Keratinocyte (primary cell): ENCODE measurements around the gene GPR137B.

ENCODE experiments used
- CTCF ChIP-seq, 3 experiments: IDR thresholded peaks in 1 of 3; conservative IDR thresholded peaks in 1 of 3; optimal IDR thresholded peaks in 1 of 3; 2 replicates in 2 of 3; 3 replicates in 1 of 3; pipeline versions ENCODE3 to v1.5.1; 2011; ENCODE audit warnings: low read length in 3 of 3, mild to moderate bottlenecking in 3 of 3, moderate library complexity in 2 of 3, control low read depth in 1 of 3, inconsistent platforms in 1 of 3; ENCODE audit not compliant: insufficient read depth in 2 of 3; ENCODE audit errors: extremely low read depth in 1 of 3
- EZH2 ChIP-seq: IDR thresholded peaks from one replicate; pipeline ENCODE4 v1.6.1; 2012; ENCODE audit warnings: inconsistent platforms, mild to moderate bottlenecking, low read length, moderate library complexity

- TF ChIP-seq EZH2 (no peak), CTCF (optimal IDR thresholded peaks at IDR 0.05 in 1 of 3, IDR thresholded peaks at IDR 0.05 in 1 of 3, conservative IDR thresholded peaks at IDR 0.05 in 1 of 3; ENCODE audit: extremely low read depth in 1 of 3, insufficient read depth in 2 of 3, low read length in 3 of 3) (no peak)
These were observed 2.3 kb downstream of the GPR137B start for GRCh38 chr1:236144446-236145150.
